Testis (tissue), 3 donors: Measurements from ENCODE around the gene USP19. TPM values are rescaled to one million over a fixed set of nuclear protein-coding genes. Genes with fewer than 3 reads are reported as not detected.
A peak's percentile ranks its signal among the peaks of the same experiment; 100 is the strongest.

Experiments
- DNase-seq: peaks from one replicate; pipeline ENCODE4 v3.0.0-alpha.2; 2019
- H3K27ac ChIP-seq, 2 donors: fragments of 200-600 bp; sonication (generic); one replicate each; pipeline ENCODE4 v1.5.1; 2019
- H3K27me3 ChIP-seq: fragments of 200-600 bp; sonication (generic); one replicate; pipeline ENCODE4 v1.5.1; 2019
- H3K36me3 ChIP-seq: fragments of 200-600 bp; sonication (generic); one replicate; pipeline ENCODE4 v1.5.1; 2017; ENCODE audit warnings: low read depth; ENCODE audit errors: missing control alignments
- H3K4me1 ChIP-seq: fragments of 200-600 bp; sonication (generic); one replicate; pipeline ENCODE4 v1.5.1; 2019
- H3K4me3 ChIP-seq, 2 donors: fragments of 200-600 bp; sonication (generic); one replicate each; pipeline ENCODE4 v1.5.1; 2017 to 2019
- H3K9me3 ChIP-seq: fragments of 200-600 bp; sonication (generic); one replicate; pipeline ENCODE4 v1.5.1; 2017
- CTCF ChIP-seq, 3 experiments: fragments of 450-650 bp in 2 of 3; fragments of 200-600 bp in 1 of 3; sonication (generic) in 1 of 3; IDR thresholded peaks; one replicate each; pipeline ENCODE4 v1.5.1; 2016 to 2019; ENCODE audit warnings: antibody characterized with exemption in 3 of 3, mild to moderate bottlenecking in 2 of 3, moderate library complexity in 1 of 3
- POLR2A ChIP-seq: fragments of 450-650 bp; IDR thresholded peaks from one replicate; pipeline ENCODE4 v1.6.1; 2017; ENCODE audit warnings: antibody characterized with exemption, mild to moderate bottlenecking, moderate library complexity
- WGBS, 2 donors: methylation state at CpG; one replicate each; pipeline ENCODE4 v1.1.5; 2018; 5-methylcytosine and 5-hydroxymethylcytosine counted together
- intact Hi-C: fragments of 100-400 bp; cut with DNase I; formaldehyde crosslinking; loops from one replicate; pipeline ENCODE4 v1.15.1; 2023; ENCODE audit warnings: low total_unique reads
- polyA plus RNA-seq: library from polyadenylated mRNA; stranded (reverse); fragments of 350-450 nt; fragmentation: Illumina TruSeq; extraction: RNeasy Lipid Tissue Mini Kit (QIAGEN cat#74804); gene quantifications from one replicate; pipeline ENCODE4 v1.2.3, GENCODE V29; 2014; ENCODE audit warnings: low read depth, low replicate concordance; ENCODE audit not compliant: insufficient read depth
- total RNA-seq, 2 donors: library from RNA; depleted of rRNA; stranded (reverse); fragments of >200 nt; gene quantifications; one replicate each; pipeline ENCODE4 v1.2.3, GENCODE V29; 2016

USP19 gene
- total and polyA plus RNA-seq, 3 donors from 2014 or later: 77.2 to 102 (median 82.7) TPM

DNA sequence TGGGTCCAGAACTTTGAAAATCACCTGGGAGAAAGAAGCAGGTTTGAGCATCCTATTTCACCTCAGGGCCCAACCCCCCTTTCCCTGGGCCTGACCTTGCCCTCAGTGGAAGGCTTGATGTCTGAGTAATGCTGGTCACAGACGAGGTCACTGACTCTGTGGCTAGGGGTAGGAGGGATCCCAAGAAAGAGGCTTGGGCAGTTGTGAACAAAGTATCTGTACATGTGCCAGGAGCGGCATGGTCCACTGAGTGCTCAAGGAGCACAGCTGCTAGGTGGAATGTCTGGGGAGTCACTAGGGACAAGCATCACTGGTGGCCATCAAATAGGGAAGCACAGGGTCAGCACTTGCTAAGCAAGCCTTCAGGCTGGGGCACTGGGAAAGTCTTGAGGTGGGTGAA, 38.2 kb upstream of the USP19 start:
- no peaks in the 10 kb centered on the region for H3K36me3 ChIP-seq
- WGBS, 2 donors: 53 to 100% methylated on average over 1 to 2 of the region's 2 CpGs
- no peak for TF ChIP-seq POLR2A
- no peak for TF ChIP-seq CTCF (IDR thresholded peaks at IDR 0.05)
- no peaks in the 10 kb centered on the region for H3K27me3 ChIP-seq
- no peak overlapping the region for H3K27ac ChIP-seq
- H3K9me3 ChIP-seq: no peaks in the 10 kb centered on the region
- intact Hi-C loops: no loop called here
- no peak overlapping the region for H3K4me3 ChIP-seq
- no peak for DNase-seq
- H3K4me1 ChIP-seq: no peaks in the 10 kb centered on the region

GRCh38 chr3:49158103-49158709, 37.6 kb upstream of the USP19 start:
- DNase-seq: peak; percentile 47
- intact Hi-C loops: no loop called here
- no peak overlapping the region for H3K4me3 ChIP-seq
- no peaks in the 10 kb centered on the region for H3K27me3 ChIP-seq
- WGBS, 2 donors: 74 to 84% methylated on average over 5 of the region's 5 CpGs
- TF ChIP-seq CTCF (IDR thresholded peaks at IDR 0.05) (no peak), POLR2A (no peak)
- no peaks in the 10 kb centered on the region for H3K4me1 ChIP-seq
- no peaks in the 10 kb centered on the region for H3K36me3 ChIP-seq
- no peaks in the 10 kb centered on the region for H3K9me3 ChIP-seq
- no peak overlapping the region for H3K27ac ChIP-seq

DNA sequence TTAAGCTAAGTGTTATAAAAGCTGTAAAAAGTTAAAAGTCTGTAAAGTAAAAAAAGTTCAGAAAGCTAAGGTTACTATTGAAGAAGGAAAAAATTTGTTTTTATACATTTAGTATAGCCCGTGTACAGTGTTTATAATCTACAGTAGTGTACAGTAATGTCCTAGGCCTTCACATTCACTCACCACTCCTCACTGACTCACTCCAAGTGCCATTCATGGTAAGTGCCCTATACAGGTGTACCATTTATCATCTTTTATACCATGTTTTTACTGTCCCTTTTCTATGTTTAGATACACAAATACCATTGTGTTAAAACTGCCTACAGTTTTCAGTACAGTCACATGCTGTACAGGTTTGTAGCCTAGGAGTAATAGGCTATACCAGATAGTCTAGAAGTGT, 36.7 kb upstream of the USP19 start:
- no peaks in the 10 kb centered on the region for H3K36me3 ChIP-seq
- intact Hi-C loops: no loop called here
- H3K4me1 ChIP-seq: no peaks in the 10 kb centered on the region
- H3K27ac ChIP-seq: no peak overlapping the region
- 76 to 86% methylated on average over 1 of the region's 1 CpG for WGBS, 2 donors
- TF ChIP-seq CTCF (IDR thresholded peaks at IDR 0.05) (no peak), POLR2A (no peak)
- H3K4me3 ChIP-seq: no peak overlapping the region
- H3K9me3 ChIP-seq: no peaks in the 10 kb centered on the region
- H3K27me3 ChIP-seq: no peaks in the 10 kb centered on the region
- DNase-seq: no peak

DNA sequence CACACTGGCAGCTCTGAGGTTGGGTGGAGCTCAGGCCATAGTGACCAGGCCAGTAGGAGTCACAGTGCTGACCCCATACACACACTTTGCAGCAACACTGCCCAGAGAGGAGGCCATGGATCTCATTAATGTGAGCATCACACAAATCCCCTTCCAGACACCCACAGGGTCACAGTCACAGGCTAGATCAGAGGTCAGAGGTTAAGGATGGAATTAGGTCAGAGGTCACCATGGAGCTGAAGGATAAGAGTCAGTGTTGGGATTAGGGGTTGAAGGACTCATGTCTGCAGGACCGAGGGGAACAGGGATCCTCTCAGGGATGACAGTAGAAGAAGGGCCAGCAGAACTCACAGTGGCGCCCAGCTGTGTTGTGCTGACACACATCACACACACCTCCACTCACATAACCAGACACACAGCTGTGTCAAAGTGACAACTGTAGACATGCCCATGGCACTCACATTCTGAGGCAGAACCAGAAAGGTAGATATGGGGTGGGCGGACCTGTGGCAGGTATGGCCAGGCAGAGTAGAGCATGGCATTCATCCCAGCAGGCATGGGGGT, 32.8 kb upstream of the USP19 start:
- intact Hi-C loops: no loop called here
- TF ChIP-seq CTCF (IDR thresholded peaks at IDR 0.05): no peak
- TF ChIP-seq POLR2A: no peak
- DNase-seq: no peak
- no peaks in the 10 kb centered on the region for H3K27me3 ChIP-seq
- H3K4me1 ChIP-seq: no peaks in the 10 kb centered on the region
- no peaks in the 10 kb centered on the region for H3K9me3 ChIP-seq
- no peak overlapping the region for H3K27ac ChIP-seq
- H3K36me3 ChIP-seq: no peaks in the 10 kb centered on the region
- WGBS, 2 donors: 85 to 93% methylated on average over 3 of the region's 3 CpGs
- H3K4me3 ChIP-seq: no peak overlapping the region

DNA sequence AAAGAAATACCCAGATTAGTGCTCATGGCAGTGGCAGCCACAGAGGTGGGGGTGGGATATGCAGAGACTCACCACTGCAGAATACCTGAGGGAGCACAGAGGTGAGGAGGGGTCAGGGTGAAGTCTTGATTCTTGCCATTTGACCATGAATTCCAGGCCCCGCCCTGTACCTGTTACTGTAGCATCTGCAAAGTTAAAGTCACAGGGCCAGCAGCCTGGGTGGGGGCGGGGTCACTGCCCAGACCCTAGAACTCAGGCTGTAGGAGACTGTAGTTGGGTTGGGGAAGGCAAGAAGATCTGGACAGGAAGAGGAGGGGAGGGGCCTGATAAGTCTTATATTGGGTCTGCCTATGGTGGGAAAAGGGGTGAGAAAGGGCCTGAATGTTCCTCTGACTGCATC, 31.0 kb upstream of the USP19 start:
- intact Hi-C loops: no loop called here
- Histone ChIP-seq H3K9me3 (no peaks in the 10 kb centered on the region), H3K36me3 (no peaks in the 10 kb centered on the region), H3K4me1 (no peaks in the 10 kb centered on the region), H3K27ac (no peak overlapping the region), H3K4me3 (no peak overlapping the region), H3K27me3 (no peaks in the 10 kb centered on the region)
- DNase-seq: no peak
- TF ChIP-seq POLR2A: no peak
- no peak for TF ChIP-seq CTCF (IDR thresholded peaks at IDR 0.05)
- WGBS, 2 donors: 93 to 97% methylated on average over 2 of the region's 2 CpGs
